ENCODE data around the gene FBXO15.

FBXO15 gene

GRCh38 chr18:74064510-74064909 lies 83.1 kb downstream of the FBXO15 start:
- peak in 1 of 3 donors; percentile 10 for DNase-seq (ENCODE audit: low read depth in 3 of 3, low spot score in 1 of 3)

DNA sequence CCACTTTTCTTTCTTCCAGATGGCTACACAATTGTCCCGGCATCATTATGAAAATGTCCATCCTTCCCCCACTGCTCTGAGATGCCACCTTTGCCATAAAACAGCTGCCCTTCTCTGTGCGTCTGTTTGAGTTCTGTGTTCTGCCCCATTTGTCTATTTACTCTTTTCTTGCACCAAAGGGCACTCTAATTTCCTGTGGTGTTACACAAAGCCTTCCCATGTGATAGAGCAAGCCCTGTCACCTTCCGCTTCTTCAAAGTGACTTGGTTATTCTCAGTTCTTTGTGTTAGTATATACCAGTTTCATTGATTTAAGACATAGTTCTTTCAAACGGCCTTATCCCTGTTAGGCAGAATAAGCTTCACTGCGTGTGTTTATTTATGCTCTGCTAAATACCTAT lies 84.1 kb downstream of the FBXO15 start:
- DNase-seq (ENCODE audit: low read depth in 3 of 3, low spot score in 1 of 3), result no peak

- no peak for DNase-seq (ENCODE audit: low read depth in 3 of 3, low spot score in 1 of 3)
Observed at GRCh38 chr18:74063023-74063422, 84.6 kb downstream of the FBXO15 start.

DNA sequence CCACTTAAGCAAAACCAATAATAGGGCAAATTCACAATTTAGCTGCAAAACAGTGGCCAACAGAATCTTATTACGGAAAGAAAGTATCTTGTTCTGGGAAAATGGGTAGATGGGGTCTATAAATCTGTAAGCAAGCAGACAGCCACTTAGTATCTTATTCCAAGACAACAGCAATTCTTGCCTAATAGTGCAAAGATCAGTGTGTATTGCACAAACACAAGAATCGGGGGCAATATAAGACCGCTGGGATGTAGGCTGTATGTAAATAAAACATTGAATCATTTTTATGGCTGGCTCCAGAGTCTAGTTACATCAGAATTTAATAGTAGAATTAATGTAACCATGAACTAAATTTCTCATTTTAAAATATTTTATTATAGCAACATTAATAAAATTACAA lies 85.6 kb downstream of the FBXO15 start:
- no peak for DNase-seq (ENCODE audit: low read depth in 3 of 3, low spot score in 1 of 3)

GRCh38 chr18:74060579-74060978 lies 87.1 kb downstream of the FBXO15 start:
- no peak for DNase-seq (ENCODE audit: low read depth in 3 of 3, low spot score in 1 of 3)

- no peak for DNase-seq (ENCODE audit: low read depth in 3 of 3, low spot score in 1 of 3)
Observed at GRCh38 chr18:74050807-74051206, 96.8 kb downstream of the FBXO15 start.

- peak in 2 of 3 donors; percentile 14 to 68 for DNase-seq (ENCODE audit: low read depth in 3 of 3, low spot score in 1 of 3)
Observed at GRCh38 chr18:74040459-74041332, 106.9 kb downstream of the FBXO15 start.

- DNase-seq (ENCODE audit: low read depth in 3 of 3, low spot score in 1 of 3), result no peak
Observed at GRCh38 chr18:74040008-74040407, 107.6 kb downstream of the FBXO15 start.

GRCh38 chr18:74029161-74029560 lies 118.5 kb downstream of the FBXO15 start:
- no peak for DNase-seq (ENCODE audit: low read depth in 3 of 3, low spot score in 1 of 3)

Measured in stimulated activated CD4-positive, alpha-beta T cell treated with anti-CD3 and anti-CD28 coated beads, TNF-alpha, amount 100 ng/mL, for 1 hour (primary cell).